ENCODE data around the gene CCR3. TPM values are rescaled to one million over a fixed set of nuclear protein-coding genes. Genes with fewer than 3 reads are reported as not detected.

CCR3 gene
- total and polyA plus RNA-seq, 7 donors, result 0.04 to 0.69 TPM; not detected in 5

DNA sequence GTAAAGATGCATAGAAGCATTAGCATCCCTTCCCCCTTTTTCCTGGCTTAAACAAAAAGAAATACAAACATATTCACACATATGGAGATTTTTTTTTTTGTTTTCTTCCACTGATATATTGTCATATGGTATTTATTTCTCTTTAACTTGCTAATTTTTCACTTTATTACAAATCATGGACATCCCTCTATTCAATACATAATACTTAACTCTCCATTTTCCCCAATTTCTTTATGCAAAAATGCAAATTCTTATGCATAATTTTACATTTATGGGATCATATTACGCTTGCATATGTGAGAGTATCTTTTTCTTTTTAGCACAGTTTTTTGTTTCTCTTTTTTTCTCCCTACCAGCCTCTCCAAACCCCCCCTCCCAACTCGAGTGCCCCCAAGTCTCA lies 48.8 kb downstream of the CCR3 start:
- Histone ChIP-seq H3K36me3 (no peaks in the 10 kb centered on the region), H3K9me3 (no peaks in the 10 kb centered on the region), H3K4me1 (no peaks in the 10 kb centered on the region), H3K4me3 (no peak overlapping the region), H3K27ac (no peak overlapping the region), H3K27me3 (no peaks in the 10 kb centered on the region)
- DNase-seq, result no peak
- WGBS, 2 donors, result 74 to 77% methylated on average over 2 of the region's 2 CpGs
- TF ChIP-seq EP300 (IDR thresholded peaks at IDR 0.05), result no peak
- TF ChIP-seq POLR2A (IDR thresholded peaks at IDR 0.05), result no peak
- no peak for TF ChIP-seq POLR2AphosphoS5 (IDR thresholded peaks at IDR 0.05)
- intact Hi-C loops (cut with DNase I), result no loop called here

DNA sequence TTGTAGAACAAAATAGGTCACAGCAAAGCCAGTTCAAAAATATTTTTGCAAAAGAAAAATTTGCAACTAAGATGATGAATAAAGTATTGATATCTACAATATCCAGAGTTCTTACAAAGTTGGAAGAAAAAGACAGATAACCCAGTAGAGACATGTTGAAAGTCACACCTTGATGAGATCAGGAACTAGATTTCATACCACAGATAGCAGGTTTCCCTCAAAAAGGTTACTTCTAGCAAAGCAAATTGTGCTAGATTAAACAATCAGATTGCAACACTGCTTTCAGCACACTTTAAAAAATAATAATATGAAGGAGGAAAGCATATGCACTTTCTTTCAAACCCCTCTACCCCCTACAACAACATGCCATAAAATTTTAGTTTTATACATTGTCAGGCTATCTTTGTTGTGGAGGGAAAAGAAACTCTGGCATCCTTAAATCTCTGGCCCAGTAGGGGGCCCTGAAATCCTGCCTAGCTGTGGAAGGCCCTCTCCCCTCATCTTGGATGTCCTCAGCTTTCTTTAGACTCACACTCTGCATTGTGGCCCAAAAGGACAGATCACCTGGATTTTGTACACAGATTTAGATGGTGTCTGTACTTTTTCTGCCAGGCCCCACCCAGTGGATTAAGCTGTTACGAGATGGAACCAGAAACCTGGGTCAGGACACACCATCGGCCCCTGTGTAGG lies 50.9 kb downstream of the CCR3 start:
- intact Hi-C loops (cut with DNase I), result no loop called here
- TF ChIP-seq POLR2AphosphoS5 (IDR thresholded peaks at IDR 0.05) (no peak), EP300 (IDR thresholded peaks at IDR 0.05) (no peak), POLR2A (IDR thresholded peaks at IDR 0.05) (no peak)
- TF ChIP-seq, protein P1, sequence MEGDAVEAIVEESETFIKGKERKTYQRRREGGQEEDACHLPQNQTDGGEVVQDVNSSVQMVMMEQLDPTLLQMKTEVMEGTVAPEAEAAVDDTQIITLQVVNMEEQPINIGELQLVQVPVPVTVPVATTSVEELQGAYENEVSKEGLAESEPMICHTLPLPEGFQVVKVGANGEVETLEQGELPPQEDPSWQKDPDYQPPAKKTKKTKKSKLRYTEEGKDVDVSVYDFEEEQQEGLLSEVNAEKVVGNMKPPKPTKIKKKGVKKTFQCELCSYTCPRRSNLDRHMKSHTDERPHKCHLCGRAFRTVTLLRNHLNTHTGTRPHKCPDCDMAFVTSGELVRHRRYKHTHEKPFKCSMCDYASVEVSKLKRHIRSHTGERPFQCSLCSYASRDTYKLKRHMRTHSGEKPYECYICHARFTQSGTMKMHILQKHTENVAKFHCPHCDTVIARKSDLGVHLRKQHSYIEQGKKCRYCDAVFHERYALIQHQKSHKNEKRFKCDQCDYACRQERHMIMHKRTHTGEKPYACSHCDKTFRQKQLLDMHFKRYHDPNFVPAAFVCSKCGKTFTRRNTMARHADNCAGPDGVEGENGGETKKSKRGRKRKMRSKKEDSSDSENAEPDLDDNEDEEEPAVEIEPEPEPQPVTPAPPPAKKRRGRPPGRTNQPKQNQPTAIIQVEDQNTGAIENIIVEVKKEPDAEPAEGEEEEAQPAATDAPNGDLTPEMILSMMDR (IDR thresholded peaks at IDR 0.05), result no peak
- Histone ChIP-seq H3K9me3 (no peaks in the 10 kb centered on the region), H3K27me3 (no peaks in the 10 kb centered on the region), H3K27ac (no peak overlapping the region), H3K36me3 (no peaks in the 10 kb centered on the region), H3K4me1 (no peaks in the 10 kb centered on the region), H3K4me3 (no peak overlapping the region)
- DNase-seq, result no peak
- 75 to 83% methylated on average over 2 of the region's 2 CpGs for WGBS, 2 donors

DNA sequence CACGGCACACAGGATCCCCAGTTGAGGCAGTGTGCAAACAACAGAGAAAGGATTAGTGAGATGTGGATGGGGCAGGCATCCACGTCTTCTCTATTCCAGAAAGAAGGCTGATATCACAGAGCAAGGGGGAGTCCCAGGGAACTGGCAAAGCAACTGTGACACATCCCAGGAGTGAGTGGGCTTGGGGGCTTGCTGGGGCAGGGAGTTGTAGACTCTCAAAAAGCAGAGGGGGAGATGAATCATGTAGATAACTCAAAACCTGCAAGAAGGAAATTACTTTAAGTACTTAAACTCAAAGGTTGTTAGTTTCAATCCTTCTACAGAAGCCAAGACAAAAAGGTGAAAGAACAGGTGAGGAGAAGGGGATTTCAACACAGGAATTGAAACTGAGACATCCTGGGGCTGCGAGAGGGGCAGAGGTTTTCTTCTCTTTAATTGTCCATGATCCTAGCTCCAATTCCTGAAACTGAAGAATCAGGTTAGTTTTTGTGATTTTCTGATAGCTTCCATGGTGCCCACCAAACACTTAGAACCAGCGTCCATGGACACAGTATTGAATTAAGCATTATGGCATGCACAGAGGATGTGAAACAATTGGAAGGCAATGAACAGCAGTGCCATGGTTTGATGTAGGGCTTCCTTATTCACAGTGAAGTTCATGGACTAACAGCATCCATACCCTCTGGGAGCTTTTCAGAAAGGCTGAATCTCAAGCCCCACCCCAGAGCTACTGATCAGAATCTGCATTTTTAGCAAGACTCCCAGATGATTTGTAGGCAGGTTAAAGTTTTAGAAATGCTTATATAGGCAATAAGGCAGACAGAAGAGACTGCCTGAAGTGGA lies 52.0 kb downstream of the CCR3 start:
- TF ChIP-seq POLR2A (IDR thresholded peaks at IDR 0.05) (no peak), EP300 (IDR thresholded peaks at IDR 0.05) (no peak), POLR2AphosphoS5 (IDR thresholded peaks at IDR 0.05) (no peak)
- TF ChIP-seq, protein P1 (IDR thresholded peaks at IDR 0.05), result no peak
- no peak overlapping the region for H3K27ac ChIP-seq
- H3K4me3 ChIP-seq, result no peak overlapping the region
- no peak for DNase-seq
- WGBS, 2 donors, result 59 to 72% methylated on average over 4 of the region's 4 CpGs
- H3K4me1 ChIP-seq, result no peaks in the 10 kb centered on the region
- H3K27me3 ChIP-seq, result no peaks in the 10 kb centered on the region
- intact Hi-C loops (cut with DNase I), result no loop called here
- H3K9me3 ChIP-seq, result no peaks in the 10 kb centered on the region
- H3K36me3 ChIP-seq, result no peaks in the 10 kb centered on the region

DNA sequence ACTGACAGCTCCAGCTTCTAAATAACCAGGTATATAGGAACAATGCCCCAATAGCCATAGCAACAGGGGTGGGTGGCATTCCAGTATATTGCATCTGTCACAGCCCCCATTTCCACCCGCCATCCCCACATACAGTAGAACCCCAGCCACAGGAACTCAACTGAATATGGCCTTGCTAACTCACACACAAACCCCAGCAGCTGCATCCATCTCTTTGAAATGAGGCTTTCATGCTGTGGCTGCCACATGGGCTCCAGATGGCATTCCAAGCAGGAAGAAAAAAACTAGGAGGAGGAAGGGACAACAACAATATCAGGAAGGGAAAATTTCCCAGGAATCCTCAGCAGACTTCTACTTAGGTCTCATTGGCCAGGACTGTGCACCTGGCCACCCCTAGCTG lies 54.6 kb downstream of the CCR3 start:
- Histone ChIP-seq H3K4me1 (no peaks in the 10 kb centered on the region), H3K27me3 (no peaks in the 10 kb centered on the region), H3K36me3 (no peaks in the 10 kb centered on the region), H3K9me3 (no peaks in the 10 kb centered on the region), H3K4me3 (no peak overlapping the region), H3K27ac (no peak overlapping the region)
- 91 to 94% methylated on average over 1 of the region's 1 CpG for WGBS, 2 donors
- intact Hi-C loops (cut with DNase I), result no loop called here
- DNase-seq, result no peak
- TF ChIP-seq, protein P1 (IDR thresholded peaks at IDR 0.05), result no peak
- TF ChIP-seq POLR2A (IDR thresholded peaks at IDR 0.05) (no peak), POLR2AphosphoS5 (IDR thresholded peaks at IDR 0.05) (no peak), EP300 (IDR thresholded peaks at IDR 0.05) (no peak)

DNA sequence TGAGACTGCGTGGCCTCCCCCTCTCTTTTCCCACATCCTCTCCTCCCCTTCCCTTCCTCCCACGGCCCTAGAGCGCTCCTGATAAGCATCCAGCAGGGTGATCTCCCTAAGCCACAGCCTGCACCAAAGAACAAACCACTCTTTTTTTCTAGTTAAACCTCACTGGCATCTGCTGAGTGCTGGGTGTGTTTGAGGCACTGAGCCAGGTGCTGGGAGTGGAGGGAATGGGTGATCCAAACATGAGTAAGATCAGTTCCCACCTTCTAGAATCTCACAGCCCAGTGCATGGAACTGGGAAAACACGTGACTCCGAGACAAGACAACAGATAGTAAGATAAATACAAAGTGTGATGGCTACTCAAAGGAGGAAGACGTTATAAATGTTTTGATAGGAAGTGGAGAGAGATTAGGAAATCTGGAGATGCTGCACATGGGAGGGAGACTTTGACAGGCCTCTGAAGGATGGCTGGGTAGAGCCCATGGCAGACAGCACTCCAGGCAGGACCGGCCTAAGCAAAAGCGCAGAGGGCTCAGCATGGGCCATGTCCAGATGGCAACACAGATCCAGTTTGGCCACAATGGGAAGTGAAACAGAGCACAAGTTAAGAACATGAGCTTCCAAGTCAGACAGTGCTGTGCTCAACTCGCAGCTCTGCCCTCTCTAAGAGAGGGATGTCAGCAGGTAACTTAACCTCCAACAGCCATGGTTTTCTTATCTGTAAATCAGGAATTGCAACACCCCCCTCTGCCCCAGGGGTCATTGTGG lies 55.6 kb downstream of the CCR3 start:
- H3K27ac ChIP-seq, result no peak overlapping the region

More for the DNA sequence above, 55.6 kb downstream of the CCR3 start:
- no peaks in the 10 kb centered on the region for H3K27me3 ChIP-seq
- intact Hi-C loops (cut with DNase I), result no loop called here
- TF ChIP-seq POLR2A (IDR thresholded peaks at IDR 0.05), result no peak
- no peak for TF ChIP-seq POLR2AphosphoS5 (IDR thresholded peaks at IDR 0.05)
- TF ChIP-seq, protein P1 (IDR thresholded peaks at IDR 0.05), result no peak
- no peak for TF ChIP-seq EP300 (IDR thresholded peaks at IDR 0.05)
- H3K9me3 ChIP-seq, result no peaks in the 10 kb centered on the region
- H3K4me1 ChIP-seq, result no peaks in the 10 kb centered on the region
- no peak for DNase-seq
- WGBS, 2 donors, result 64 to 67% methylated on average over 9 of the region's 9 CpGs
- no peaks in the 10 kb centered on the region for H3K36me3 ChIP-seq
- H3K4me3 ChIP-seq, result no peak overlapping the region

Measured in sigmoid colon (tissue), 7 donors.